Skin of body (tissue), 2 donors: ENCODE data around the gene SLC38A7. TPM values are rescaled to one million over a fixed set of nuclear protein-coding genes. Genes with fewer than 3 reads are reported as not detected.
"Not testable (repeated sequence)": the region's sequence is repeated elsewhere in the genome, so short reads cannot be mapped to it uniquely, and the experiment has no call there.

Experiments
- DNase-seq: peaks from one replicate; lab custom pipeline; 2025; lab: John Stamatoyannopoulos, UW
- total RNA-seq: library from RNA; depleted of rRNA; stranded (reverse); fragments of >200 nt; gene quantifications from one replicate; pipeline ENCODE4 v1.2.3, GENCODE V29; 2014

SLC38A7 gene
- total RNA-seq, 1 donor from 2014 or later = 9.5 TPM

DNA sequence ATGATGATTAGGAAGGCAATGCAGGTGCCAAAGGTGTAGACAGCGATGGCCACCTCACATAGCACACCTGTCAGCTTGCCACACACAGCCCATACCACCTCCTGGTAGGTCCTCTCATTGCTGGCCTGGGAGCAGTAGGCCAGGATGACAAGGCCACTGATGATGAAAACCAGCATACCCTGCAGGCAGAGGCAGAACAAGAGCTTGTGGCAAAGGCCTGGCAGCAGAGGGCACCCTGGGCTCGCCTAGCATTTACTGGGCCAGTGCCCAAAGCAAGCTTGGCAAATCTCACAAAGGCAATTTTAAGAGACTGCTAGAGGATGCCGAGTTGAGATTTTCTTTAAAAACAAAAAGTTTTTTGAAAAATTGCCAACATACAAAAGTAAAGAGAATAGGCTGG lies 5.9 kb downstream of the SLC38A7 start:
- no peak for DNase-seq

DNA sequence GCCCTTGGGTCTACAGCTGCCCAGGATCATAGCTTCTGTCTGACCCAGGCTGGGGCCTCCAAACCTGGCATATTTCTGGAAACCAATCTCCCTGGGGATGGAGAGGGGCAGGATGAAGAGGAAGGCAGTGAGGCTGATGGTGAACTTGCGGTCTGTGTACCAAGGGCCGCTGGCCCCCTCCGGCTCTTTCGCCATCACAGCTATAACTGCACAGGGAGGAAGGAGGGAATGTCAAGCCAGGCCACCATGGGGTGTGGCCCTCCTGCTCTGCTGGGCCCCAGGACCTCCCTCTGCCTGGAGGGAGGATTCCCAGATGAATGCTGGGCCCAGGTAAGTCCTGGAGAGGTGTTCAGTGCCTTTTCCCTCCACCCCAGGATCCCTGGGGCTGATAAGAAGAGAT lies 6.3 kb downstream of the SLC38A7 start:
- no peak for DNase-seq

DNA sequence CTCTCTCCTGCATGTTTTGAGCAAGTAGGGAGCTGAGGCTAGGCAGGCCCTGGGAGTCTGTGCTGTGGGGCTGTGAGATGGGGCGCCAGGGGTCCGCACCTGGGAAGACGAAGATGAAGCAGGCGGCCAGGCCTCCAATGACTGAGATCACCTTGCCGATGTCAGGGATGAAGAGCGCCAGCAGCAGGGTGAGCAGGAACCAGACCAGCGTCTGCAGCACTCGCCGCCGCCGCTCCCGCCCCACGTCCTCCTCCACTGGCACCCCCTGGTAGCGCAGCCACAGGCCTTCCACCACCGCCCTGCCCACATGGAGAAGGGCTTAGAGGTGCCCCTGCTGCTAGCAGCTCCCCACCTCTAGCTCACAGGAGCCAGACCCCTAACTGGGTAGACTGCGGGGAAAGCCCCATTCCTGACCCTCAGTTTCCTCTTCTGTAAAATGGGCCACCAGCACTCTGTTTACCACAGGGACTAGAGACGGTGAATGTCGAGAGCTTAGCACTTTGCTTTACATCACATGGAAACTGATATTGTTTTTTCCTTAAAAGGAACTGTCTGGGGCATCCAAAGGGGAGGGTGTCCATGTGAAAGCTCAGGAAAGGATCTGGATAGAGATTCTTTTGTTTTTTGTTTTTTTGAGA lies 13.5 kb downstream of the SLC38A7 start:
- no peak for DNase-seq

DNA sequence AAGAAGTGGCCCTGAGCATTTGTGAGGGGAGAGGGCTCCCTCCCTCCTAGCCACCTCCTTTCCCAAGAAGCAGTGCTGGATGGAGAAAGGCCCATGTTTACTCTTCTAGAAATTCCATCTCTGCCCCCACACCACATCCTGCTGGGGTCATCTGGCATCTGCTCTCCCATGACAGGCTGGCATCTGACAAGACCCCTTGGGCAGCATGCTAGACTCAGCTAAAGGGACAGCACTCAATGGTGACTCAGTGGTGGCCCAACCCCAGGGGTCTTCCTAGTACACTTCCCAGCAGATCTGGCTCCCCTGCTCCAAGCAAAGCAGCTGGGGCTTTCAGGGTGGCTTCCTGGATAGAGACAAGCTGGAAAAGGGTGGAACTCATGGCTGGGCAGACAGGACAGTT lies 14.4 kb downstream of the SLC38A7 start:
- no peak for DNase-seq

DNA sequence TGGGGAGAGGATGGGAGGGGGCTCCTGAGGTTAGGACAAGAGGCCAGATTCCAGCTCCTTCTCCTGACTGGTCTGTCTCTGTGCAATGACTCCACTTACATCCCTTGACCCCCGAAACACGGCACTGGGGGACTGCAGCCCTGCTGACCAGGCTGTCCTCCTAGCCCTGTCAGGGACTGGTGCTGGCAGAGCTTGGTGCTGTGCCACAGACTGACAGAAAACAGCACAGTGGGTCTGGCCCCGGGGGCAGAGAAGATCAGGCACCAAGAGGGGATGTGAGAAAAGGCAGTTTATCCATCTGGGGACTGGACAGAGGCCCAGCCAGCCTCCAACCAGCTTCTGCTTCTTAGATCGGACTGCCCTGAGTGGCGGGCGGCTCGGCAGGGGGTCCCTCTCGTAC lies 19.4 kb downstream of the SLC38A7 start:
- DNase-seq = no peak

DNA sequence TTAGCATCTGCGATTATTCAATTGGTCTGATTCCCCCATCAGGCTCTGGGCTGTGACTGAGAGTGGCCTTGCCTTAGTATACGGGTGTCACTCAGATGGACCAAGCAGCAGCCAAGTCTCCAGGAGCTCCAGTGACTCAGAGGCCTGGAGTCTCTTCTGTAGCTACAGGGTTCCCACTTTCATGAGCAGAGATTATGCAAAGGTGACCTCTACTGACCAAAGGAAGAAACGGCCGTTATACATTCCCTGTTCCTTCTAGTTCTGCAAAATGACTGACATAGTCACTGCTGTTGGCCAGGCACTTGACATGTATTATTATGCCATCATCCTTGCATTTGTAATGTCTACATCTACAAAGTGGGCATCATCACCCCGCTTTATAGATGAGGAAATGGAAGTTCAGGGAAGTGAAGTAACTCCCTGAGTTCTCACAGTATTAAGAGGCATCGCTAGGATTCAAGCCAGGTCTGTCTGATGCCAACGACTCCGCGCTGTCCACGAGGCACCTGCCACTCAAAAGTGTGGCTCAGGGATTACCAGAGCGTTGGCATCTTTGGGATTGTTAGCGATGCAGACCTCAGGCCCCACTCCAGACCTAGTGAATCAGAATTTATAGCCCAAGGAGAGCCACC lies 23.3 kb downstream of the SLC38A7 start:
- DNase-seq = peak; percentile 44

DNA sequence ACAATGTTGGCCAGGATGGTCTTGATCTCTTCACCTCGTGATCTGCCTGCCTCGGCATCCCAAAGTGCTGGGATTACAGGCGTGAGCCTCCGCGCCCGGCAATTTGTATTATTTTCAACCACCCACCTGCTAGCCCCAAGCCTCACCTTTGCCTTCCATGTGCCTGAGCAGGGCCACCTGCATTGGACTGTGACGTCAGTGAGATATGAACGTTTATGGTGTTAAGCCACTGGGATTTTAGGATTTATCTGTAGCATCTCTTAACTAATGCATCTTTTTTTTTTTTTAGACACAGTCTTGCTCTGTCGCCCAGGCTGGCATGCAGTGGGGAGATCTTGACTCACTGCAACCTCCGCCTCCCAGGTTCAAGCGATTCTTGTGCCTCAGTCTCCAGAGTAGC lies 24.7 kb downstream of the SLC38A7 start:
- DNase-seq = not testable (repeated sequence)

DNA sequence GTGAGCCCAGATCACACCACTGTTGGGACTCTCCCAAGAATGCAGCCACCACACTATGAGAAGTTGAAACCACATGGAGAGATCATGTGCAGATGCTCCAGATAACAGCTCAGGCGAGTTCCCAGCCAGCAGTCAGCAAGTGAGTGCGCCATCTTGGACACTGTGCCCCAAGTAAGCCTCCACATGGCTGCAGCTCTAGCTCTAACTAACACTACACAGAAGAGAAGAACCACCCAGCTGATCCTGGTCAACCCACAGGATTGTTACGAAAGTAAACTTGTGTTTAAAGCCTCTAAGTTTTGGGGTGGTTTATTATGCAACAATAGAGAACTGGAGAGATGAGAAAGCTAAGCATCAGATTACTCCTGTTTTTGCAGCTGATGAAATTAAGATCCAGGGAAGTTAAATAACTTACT lies 25.8 kb downstream of the SLC38A7 start:
- no peak for DNase-seq

DNA sequence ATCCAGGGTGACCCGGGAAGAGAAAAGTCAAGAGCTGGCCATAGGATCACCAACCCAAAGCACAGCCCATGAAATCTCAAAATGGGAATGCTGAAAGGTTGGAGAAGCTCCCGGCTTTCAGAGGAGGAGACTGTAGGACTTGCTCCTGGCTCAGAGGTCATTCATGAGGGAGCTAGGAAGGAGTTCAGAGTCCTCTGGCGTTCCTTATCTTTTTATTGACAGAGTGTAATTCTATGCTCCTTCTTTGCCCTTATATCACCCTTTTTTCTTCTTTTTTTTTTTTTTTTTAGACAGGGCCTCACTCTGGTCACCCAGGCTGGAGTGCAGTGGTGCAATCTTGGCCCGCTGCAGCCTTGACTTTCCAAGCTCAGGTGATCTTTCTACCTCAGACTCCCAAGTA lies 27.7 kb downstream of the SLC38A7 start:
- DNase-seq = no peak

DNA sequence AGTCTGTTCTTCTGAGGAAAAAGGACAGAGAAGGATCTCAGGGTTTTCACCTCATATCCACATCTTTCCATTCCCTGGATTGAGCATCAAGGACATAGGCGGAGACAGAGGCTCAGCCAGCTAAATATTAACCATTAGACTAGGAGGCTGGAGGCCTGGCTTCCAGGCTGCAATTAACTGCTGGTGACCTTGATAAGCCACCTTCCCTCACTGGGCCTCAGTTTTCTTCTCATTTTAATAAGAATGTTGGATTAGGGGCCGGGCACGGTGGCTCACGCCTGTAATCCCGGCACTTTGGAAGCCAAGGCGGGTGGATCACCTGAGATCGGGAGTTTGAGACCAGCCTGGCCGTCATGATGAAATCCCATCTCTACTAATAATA lies 29.4 kb downstream of the SLC38A7 start:
- DNase-seq = no peak

DNA sequence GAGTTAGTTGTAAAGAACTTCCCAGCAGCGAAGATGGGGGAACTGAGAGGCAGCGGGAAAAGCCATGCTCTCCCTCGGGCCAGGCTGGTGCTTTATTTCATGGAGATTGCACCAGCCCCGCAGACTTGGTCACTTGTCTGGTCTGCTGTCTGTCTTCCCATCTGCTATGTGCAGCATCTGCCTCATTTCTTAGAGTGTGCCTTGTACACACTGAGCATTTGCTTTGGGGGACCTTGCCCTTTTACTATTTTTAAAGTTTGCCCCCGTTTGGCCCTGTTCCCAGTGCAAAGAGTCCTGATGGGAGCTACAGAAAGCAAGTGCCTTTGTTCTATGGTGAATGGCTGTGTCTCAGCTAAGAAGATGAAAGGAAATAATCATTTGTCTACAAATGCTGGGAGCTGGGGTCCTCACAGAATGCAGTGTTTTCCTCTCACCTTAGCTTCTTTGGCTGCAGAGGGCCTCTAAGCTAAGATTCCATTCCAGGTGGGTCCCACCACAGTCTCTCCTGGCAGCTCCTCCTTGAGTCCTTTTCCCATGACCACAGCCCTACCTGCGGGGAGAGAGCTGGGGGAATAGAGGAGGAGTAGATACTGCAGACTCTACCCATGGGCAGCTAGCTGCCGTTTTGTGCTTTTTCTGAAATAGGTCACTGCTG lies 29.9 kb downstream of the SLC38A7 start:
- DNase-seq = no peak

DNA sequence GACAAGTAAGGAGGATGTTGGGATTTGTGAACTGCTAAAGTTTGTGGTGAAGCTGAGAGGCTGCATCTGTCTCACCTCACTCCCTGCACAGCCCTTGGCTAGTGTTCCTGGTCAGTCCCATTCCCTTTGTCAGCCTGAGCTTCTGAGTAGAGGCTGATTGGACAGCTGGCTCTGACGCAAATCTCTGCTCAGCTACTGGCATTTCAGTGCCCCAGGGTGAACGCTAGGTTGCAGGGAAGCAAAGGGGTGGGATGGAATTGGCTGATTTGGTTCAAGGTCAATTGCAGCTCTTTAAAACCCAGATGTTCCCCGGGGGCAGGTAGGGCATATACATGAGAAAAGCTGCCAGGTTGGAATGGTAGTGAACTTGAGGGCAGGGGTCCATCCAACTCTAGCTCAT lies 31.8 kb downstream of the SLC38A7 start:
- DNase-seq = no peak

DNA sequence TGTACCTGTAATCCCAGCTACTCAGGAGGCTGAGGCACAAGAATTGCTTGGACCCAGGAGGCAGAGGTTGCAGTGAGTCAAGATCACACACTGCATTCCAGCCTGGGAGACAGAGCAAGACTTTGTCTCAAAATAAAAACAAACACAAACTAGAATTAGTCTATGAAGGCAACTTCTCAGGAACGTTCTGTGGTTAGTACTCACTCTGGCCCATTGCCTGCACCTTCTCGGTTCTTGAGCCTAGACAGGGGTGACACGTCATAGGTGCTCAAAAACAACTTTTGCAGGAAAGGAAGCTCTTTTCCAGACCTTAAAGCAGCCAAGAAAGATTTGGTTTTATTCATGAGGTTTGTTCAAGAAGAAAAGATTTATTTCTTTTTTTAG lies 32.6 kb downstream of the SLC38A7 start:
- DNase-seq = no peak

DNA sequence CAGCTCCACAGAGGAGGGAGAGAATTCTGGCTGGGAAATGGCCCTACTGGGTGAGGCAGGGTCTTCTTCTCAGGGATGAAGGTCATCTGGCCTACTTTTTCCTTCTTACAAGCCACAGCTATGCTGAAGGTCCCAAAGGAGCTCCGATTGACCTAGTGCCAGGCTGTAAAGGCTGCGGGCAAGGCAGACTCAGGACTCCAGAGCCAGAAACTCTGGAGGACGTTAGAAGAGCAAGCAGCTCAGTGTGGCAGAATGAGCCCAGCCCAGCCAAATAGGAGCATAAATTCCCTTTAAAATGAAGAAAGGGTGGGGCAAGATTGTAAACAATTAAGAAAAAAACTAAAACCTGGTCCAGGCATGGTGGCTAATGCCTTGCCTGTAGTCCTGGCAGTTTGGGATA lies 34.9 kb downstream of the SLC38A7 start:
- DNase-seq = no peak

DNA sequence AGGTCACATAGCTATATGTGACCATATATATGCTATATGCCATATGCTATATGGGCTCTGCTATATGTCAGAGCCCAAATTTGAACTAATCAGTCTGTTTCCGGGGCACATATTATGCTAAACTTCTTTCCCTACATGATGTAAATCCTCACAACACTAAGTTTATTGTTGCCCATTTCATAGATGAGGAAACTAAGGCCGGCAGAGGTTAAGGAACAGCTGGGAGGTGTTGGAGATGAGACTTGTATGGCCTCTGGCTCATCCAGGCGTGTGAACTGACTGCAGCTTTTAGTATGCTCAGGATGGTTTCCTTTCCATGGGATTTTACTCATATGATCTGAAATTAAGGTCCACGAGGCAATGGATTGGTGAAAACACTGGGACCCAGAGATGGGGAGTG lies 37.5 kb downstream of the SLC38A7 start:
- no peak for DNase-seq

DNA sequence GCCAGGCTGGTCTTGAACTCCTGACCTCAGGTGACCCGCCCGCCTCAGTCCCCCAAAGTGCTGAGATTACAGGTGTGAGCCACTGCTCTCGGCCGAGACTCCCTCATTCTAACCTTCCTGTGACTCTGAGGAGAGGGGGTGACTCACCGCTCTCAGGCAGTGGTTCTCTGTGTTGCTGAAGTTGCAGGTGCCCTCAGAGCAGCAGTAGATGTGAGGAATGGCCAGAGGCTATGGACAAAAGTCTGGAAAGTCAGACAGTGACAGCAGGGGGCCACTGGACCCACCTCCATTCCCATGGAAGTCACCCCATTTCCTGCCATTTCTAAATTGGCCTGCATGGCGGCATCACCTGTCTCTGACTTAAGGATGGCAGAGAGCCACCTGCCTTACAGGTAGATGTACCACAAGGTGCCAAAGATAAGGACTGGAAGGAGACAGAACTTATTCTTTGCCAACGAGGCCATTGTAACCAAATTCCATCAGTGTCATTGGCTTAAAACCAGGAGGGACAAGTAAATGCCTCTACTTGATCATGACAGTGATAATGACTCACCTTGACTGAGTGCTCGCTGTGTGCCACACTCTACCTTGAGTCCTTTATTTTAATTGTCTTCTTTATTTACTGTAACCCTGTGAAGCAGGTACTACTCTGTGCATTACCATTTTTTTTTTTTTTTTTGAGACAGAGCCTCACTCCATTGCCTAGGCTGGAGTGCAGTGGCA lies 39.6 kb downstream of the SLC38A7 start:
- DNase-seq = no peak

DNA sequence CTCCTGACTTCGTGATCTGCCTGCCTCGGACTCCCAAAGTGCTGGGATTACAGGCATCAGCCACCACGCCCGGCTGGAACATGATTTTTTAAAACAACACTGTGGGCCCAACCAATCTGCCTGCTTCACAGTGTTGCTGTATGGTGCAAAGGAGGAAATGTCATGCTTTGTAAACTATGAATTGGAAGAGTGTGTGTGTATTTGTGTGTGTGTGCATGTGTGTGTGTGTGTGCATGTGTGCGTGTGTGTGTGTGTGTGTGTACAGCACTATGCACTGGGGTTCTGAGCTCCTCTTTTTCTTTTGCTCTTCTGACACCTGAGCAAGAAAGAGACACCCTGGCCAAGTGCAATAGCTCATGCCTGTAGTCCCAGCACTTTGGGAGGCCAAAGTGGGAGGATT lies 40.5 kb downstream of the SLC38A7 start:
- DNase-seq = no peak

DNA sequence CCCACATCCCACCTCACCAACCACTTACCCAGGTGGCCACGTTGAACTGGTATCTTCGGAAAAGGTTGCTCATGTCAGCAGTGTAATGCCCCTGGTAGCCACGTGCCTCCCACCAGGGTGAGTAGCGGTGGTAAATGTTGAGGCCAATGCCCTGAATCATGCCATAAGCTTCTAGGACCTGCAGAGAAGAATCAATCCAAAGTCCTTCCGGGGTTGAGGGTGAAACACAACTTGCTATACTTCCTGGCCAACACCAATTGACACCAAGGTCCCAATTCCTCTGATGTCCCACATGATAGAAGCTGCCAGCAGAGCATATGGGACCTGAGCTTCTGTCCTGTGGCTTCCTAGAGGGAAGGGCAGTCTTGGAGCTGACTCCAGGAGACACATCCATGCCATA lies 43.6 kb downstream of the SLC38A7 start:
- no peak for DNase-seq

DNA sequence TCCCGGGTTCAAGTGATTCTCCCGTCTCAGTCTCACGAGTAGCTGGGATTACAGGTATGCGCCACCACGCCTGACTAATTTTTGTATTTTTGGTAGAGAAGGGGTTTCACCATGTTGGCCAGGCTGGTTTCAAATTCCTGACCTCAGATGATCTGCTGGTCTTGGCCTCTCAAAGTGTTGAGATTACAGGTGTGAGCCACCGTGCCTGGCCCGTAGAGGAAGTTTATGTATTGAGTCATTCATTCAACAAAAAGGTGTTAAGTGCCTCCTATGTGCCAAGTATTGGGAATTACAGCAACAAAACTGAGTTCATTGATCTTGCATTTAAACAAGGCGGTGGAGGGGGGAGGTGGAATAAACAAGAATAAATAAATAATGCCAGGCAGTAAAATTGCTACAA lies 44.7 kb downstream of the SLC38A7 start:
- DNase-seq = no peak

DNA sequence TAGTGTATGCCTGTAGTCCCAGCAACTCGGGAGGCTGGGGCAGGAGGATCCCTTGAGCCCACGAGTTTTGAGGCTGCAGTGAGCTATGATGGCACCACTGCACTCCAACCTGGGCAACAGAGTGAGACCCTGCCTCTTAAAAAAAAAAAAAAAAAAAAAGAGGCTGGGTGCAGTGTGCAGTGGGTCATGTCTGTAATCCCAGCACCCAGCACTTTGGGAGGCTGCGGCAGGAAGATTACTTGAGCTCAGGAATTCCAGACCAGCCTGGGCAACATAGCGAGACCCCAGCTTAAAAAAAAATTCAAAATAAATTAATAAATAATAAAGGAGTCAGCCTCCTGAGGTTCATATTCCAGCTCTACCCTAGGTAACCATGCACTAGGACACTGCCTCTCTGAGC lies 45.3 kb downstream of the SLC38A7 start:
- no peak for DNase-seq

DNA sequence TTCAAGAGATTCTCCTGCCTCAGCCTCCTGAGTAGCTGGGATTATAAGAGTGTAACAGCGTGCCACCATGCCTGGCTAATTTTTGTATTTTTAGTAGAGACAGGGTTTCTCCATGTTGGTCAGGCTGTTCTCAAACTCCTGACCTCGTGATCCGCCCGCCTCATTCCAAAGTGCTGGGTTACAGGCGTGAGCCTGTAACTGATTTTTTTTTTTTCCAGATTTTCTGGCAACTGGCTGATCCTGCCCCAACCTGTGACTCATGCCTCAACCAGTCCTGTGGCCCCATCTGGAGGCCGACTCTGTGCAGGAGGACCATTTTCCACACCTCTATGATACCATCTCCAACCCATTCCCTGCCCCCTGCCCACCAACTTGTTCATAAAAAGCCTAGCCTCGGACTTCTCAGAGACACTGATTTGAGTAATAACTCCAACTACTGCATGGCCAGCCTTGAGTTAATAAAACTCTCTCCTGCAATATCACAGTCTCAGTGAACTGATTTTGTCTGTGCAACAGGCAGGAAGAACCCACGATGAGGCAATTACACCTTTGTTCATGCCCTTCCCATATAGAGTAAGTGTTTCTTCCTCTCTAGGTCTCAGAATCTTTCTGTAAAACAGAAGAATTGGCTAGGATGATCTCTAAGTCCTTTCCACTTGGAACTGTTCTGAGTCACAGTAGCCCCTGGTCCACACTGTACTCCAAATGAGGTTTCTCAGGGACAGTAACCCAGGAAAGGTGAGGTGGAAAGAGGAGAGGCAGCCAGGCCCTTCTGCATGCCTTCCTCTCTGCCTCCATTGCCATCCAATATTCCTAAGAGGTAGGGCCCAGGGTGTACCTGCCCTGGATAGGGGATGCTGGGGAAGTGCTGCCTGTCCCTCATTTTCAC lies 46.2 kb downstream of the SLC38A7 start:
- DNase-seq = no peak
